H1 (cell line): ENCODE data around the gene ATE1. TPM values are rescaled to one million over a fixed set of nuclear protein-coding genes. Genes with fewer than 3 reads are reported as not detected.

Source experiments
- CTCF ChIA-PET: fragments of 300-600 bp; sonication (Branson Sonifier 250); formaldehyde crosslinking; loops from one replicate; lab custom pipeline; 2021; ENCODE audit not compliant: partially characterized antibody; lab: Charles Lee
- POLR2A ChIA-PET: fragments of 300-600 bp; sonication (Branson Sonifier 250); formaldehyde crosslinking; loops from one replicate; lab custom pipeline; 2021; ENCODE audit warnings: inconsistent platforms; ENCODE audit not compliant: partially characterized antibody; lab: Charles Lee
- DNase-seq, 2 experiments: peaks; one replicate each; pipeline versions ENCODE4 v3.0.0 to v3.0.0-alpha.2; 2010 to 2022; ENCODE audit warnings: low spot score in 2 of 2, low read depth in 1 of 2, mixed read lengths in 1 of 2
- FAIRE-seq: peaks from 2 replicates; lab custom pipeline; 2011; peaks lifted over from hg19 to GRCh38; lab: Jason Lieb, UNC
- H2AFZ ChIP-seq: 2 replicates; pipeline ENCODE4 v1.8.1; 2012; ENCODE audit warnings: low read length, inconsistent platforms
- H2AK5ac ChIP-seq: 2 replicates; pipeline ENCODE4 v1.6.1; 2013; ENCODE audit warnings: low read depth, low read length
- H2BK120ac ChIP-seq: replicated peaks from 2 replicates; pipeline ENCODE3; 2013; ENCODE audit warnings: low read depth, low read length, inconsistent platforms
- H2BK12ac ChIP-seq: 2 replicates; pipeline ENCODE4 v1.6.1; 2013; ENCODE audit warnings: low read depth, low read length
- H2BK15ac ChIP-seq: 2 replicates; pipeline ENCODE4 v1.6.1; 2013; ENCODE audit warnings: low read length
- H2BK20ac ChIP-seq: 2 replicates; pipeline ENCODE4 v1.6.1; 2013; ENCODE audit warnings: low read length
- H2BK5ac ChIP-seq: 2 replicates; pipeline ENCODE4 v1.6.1; 2013; ENCODE audit warnings: low read depth, low read length
- H3K14ac ChIP-seq: 2 replicates; pipeline ENCODE4 v1.6.1; 2013; ENCODE audit warnings: inconsistent platforms; ENCODE audit not compliant: insufficient read length
- H3K18ac ChIP-seq: 2 replicates; pipeline ENCODE4 v1.6.1; 2013; ENCODE audit warnings: low read length; ENCODE audit errors: extremely low read depth
- H3K23ac ChIP-seq: 2 replicates; pipeline ENCODE4 v1.6.1; 2013; ENCODE audit warnings: inconsistent platforms; ENCODE audit not compliant: insufficient read length
- H3K23me2 ChIP-seq: 2 replicates; pipeline ENCODE4 v1.6.1; 2013; ENCODE audit warnings: low read depth, low read length
- H3K27ac ChIP-seq: 2 replicates; pipeline ENCODE4 v1.6.1; 2011; ENCODE audit warnings: low read depth, low read length, inconsistent platforms
- H3K27me3 ChIP-seq, 4 experiments: replicated peaks in 1 of 4; 1 replicate in 1 of 4; 2 replicates in 3 of 4; pipeline versions ENCODE4 v1.6.1 to v1.8.1; 2011 to 2013; ENCODE audit warnings: low read length in 3 of 4, mild to moderate bottlenecking in 3 of 4, inconsistent platforms in 2 of 4, mixed read lengths in 2 of 4, moderate library complexity in 1 of 4; ENCODE audit not compliant: control insufficient read depth in 3 of 4, insufficient read depth in 3 of 4; ENCODE audit errors: extremely low read depth in 1 of 4
- H3K36me3 ChIP-seq, 4 experiments: 2 replicates each; pipeline versions ENCODE4 v1.6.1 to v1.8.1; 2011 to 2013; ENCODE audit warnings: mild to moderate bottlenecking in 4 of 4, low read length in 3 of 4, moderate library complexity in 2 of 4, control low read depth in 1 of 4, inconsistent platforms in 1 of 4; ENCODE audit not compliant: insufficient read depth in 4 of 4, control insufficient read depth in 2 of 4
- H3K4ac ChIP-seq: replicated peaks from 2 replicates; pipeline ENCODE3; 2013; ENCODE audit warnings: low read length, low read depth, mixed read lengths, inconsistent platforms; ENCODE audit not compliant: insufficient read length
- H3K4me1 ChIP-seq, 4 experiments: replicated peaks in 1 of 4; 1 replicate in 1 of 4; 2 replicates in 3 of 4; pipeline versions ENCODE4 v1.6.1 to v1.8.1; 2011 to 2013; ENCODE audit warnings: low read length in 3 of 4, inconsistent platforms in 2 of 4, mixed read lengths in 1 of 4; ENCODE audit not compliant: insufficient read depth in 4 of 4, control insufficient read depth in 3 of 4
- H3K4me2 ChIP-seq, 2 experiments: 2 replicates each; pipeline versions ENCODE4 v1.6.1 to v1.8.1; 2011 to 2013; ENCODE audit warnings: low read depth in 2 of 2, low read length in 2 of 2, control low read depth in 1 of 2, inconsistent platforms in 1 of 2, mild to moderate bottlenecking in 1 of 2; ENCODE audit not compliant: insufficient read depth in 1 of 2
- H3K4me3 ChIP-seq, 4 experiments: fragments of 200-600, 300-600 bp in 1 of 4; sonication (generic), shearing (Covaris generic), sonication (Bioruptor Twin) in 1 of 4; 2 replicates each; pipeline versions ENCODE4 v1.5.1 to v1.8.1; 2011 to 2016; ENCODE audit warnings: low read length in 4 of 4, low read depth in 3 of 4, control low read depth in 2 of 4, inconsistent platforms in 2 of 4, mild to moderate bottlenecking in 2 of 4, mixed read lengths in 1 of 4, moderate library complexity in 1 of 4; ENCODE audit not compliant: insufficient read depth in 2 of 4; ENCODE audit errors: extremely low read depth in 1 of 4
- H3K56ac ChIP-seq: replicated peaks from 2 replicates; pipeline ENCODE3; 2013; ENCODE audit warnings: low read depth, mild to moderate bottlenecking, mixed read lengths, low read length, inconsistent platforms; ENCODE audit not compliant: insufficient read length
- H3K79me1 ChIP-seq: 2 replicates; pipeline ENCODE4 v1.6.1; 2013; ENCODE audit warnings: low read depth, low read length, control low read depth
- H3K79me2 ChIP-seq, 2 experiments: 2 replicates each; pipeline versions ENCODE4 v1.6.1 to v1.8.1; 2012 to 2013; ENCODE audit warnings: low read length in 2 of 2, mild to moderate bottlenecking in 2 of 2, inconsistent platforms in 1 of 2; ENCODE audit not compliant: insufficient read depth in 2 of 2, control insufficient read depth in 1 of 2
- H3K9ac ChIP-seq, 4 experiments: replicated peaks in 1 of 4; 1 replicate in 1 of 4; 2 replicates in 3 of 4; pipeline versions ENCODE4 v1.6.1 to v1.8.1; 2011 to 2013; ENCODE audit warnings: low read depth in 3 of 4, low read length in 3 of 4, control low read depth in 2 of 4, mild to moderate bottlenecking in 2 of 4, moderate library complexity in 2 of 4, inconsistent platforms in 1 of 4; ENCODE audit errors: extremely low read depth in 1 of 4
- H3K9me3 ChIP-seq, 2 experiments: 2 replicates each; pipeline versions ENCODE4 v1.6.1 to v1.8.1; 2012 to 2013; ENCODE audit warnings: mild to moderate bottlenecking in 2 of 2, moderate library complexity in 2 of 2, control low read depth in 1 of 2, inconsistent platforms in 1 of 2, low read depth in 1 of 2, low read length in 1 of 2, mixed read lengths in 1 of 2; ENCODE audit not compliant: insufficient read depth in 2 of 2
- H4K20me1 ChIP-seq, 2 experiments: replicated peaks in 1 of 2; 2 replicates each; pipeline versions ENCODE3 to v1.8.1; 2011 to 2013; ENCODE audit warnings: inconsistent platforms in 2 of 2, low read length in 2 of 2, mild to moderate bottlenecking in 1 of 2; ENCODE audit not compliant: insufficient read depth in 2 of 2, control insufficient read depth in 1 of 2
- H4K5ac ChIP-seq: 2 replicates; pipeline ENCODE4 v1.6.1; 2013; ENCODE audit warnings: low read length, low read depth, mixed read lengths, inconsistent platforms; ENCODE audit not compliant: insufficient read length
- H4K8ac ChIP-seq: 2 replicates; pipeline ENCODE4 v1.8.0; 2013; ENCODE audit warnings: mild to moderate bottlenecking, moderate library complexity, low read length, inconsistent platforms; ENCODE audit not compliant: insufficient read depth; ENCODE audit errors: extremely low read depth
- H4K91ac ChIP-seq: replicated peaks from 2 replicates; pipeline ENCODE3; 2013; ENCODE audit warnings: low read length, mixed read lengths, inconsistent platforms; ENCODE audit not compliant: insufficient read length
- ASH2L ChIP-seq: fragments of 200-600, 300-600 bp; sonication (generic); IDR thresholded peaks from one replicate; pipeline ENCODE4 v1.7.1; 2017; ENCODE audit warnings: low read length
- EZH2 ChIP-seq: fragments of 200-600 bp; sonication (generic); IDR thresholded peaks from 2 replicates; pipeline ENCODE4 v1.7.1; 2012; ENCODE audit warnings: low read depth, mild to moderate bottlenecking, moderate library complexity, low read length, inconsistent platforms; ENCODE audit not compliant: severe bottlenecking
- GTF2F1 ChIP-seq: IDR thresholded peaks from 2 replicates; pipeline ENCODE4 v1.6.1; 2012; ENCODE audit warnings: low read depth, low read length, improper control_type of control experiment, borderline replicate concordance
- HDAC2 ChIP-seq, 2 experiments: fragments of 300-600 bp in 1 of 2; sonication (generic) in 1 of 2; IDR thresholded peaks; 2 replicates each; pipeline ENCODE4 v1.6.1; 2011 to 2012; ENCODE audit warnings: low read depth in 2 of 2, low read length in 2 of 2, mild to moderate bottlenecking in 2 of 2, moderate library complexity in 2 of 2, borderline replicate concordance in 1 of 2, inconsistent platforms in 1 of 2
- SIN3A ChIP-seq, 2 experiments: IDR thresholded peaks in 1 of 2; conservative IDR thresholded peaks in 1 of 2; 2 replicates each; pipeline ENCODE4 v1.6.1; 2011 to 2012; ENCODE audit warnings: low read length in 2 of 2, improper control_type of control experiment in 1 of 2, low read depth in 1 of 2, mild to moderate bottlenecking in 1 of 2
- SIRT6 ChIP-seq: IDR thresholded peaks from one replicate; pipeline ENCODE4 v1.7.1; 2012; ENCODE audit warnings: low read length, inconsistent platforms
- SP2 ChIP-seq: IDR thresholded peaks from 2 replicates; pipeline ENCODE4 v1.6.1; 2012; ENCODE audit warnings: mild to moderate bottlenecking, low read length, inconsistent platforms
- SP4 ChIP-seq: IDR thresholded peaks from 2 replicates; pipeline ENCODE4 v1.6.1; 2012; ENCODE audit warnings: low read length, inconsistent platforms
- WGBS, 2 experiments: shearing (Covaris generic) in 1 of 2; methylation state at CpG; one replicate each; pipeline versions ENCODE4 v1.1.6 to v1.1.7; 2013 to 2015; ENCODE audit warnings: low lambda C conversion rate in 2 of 2, mixed read lengths in 2 of 2, inconsistent platforms in 1 of 2, low coverage in 1 of 2, missing lambda C conversion rate in 1 of 2; ENCODE audit not compliant: insufficient replicate concordance in 2 of 2, insufficient coverage in 1 of 2, insufficient read length in 1 of 2; ENCODE audit errors: extremely low coverage in 1 of 2, missing lambda C conversion rate in 1 of 2; 5-methylcytosine and 5-hydroxymethylcytosine counted together
- polyA plus RNA-seq, 7 experiments: library from polyadenylated mRNA; depleted of rRNA in 3 of 7; stranded (reverse) in 5 of 7; unstranded in 2 of 7; fragments of >200 nt in 5 of 7; fragments of 200-250 nt in 2 of 7; gene quantifications; 1 replicate in 5 of 7; 2 replicates in 1 of 7; 4 replicates in 1 of 7; pipeline versions ENCODE4 v1.2.1 to v1.2.3, GENCODE V29; 2011 to 2013; ENCODE audit warnings: missing spikeins in 2 of 7, mixed read lengths in 2 of 7
- total RNA-seq: library from RNA; stranded (reverse); fragmentation: NEBNext Ultra II Directional; extraction: Animal tissue kit (Norgen Biotek cat#: 25700); gene quantifications from 2 replicates; pipeline ENCODE4 v1.2.1, GENCODE V29; 2021
- TF ChIP-seq, protein P1 (sequence below): IDR thresholded peaks from 2 replicates; pipeline ENCODE4 v1.6.1; 2012; ENCODE audit warnings: inconsistent platforms
- TF ChIP-seq, protein P2 (sequence below), 3 experiments: IDR thresholded peaks; 1 replicate in 2 of 3; 2 replicates in 1 of 3; pipeline versions ENCODE4 v1.5.1 to v1.6.1; 2011; ENCODE audit warnings: low read length in 3 of 3, mild to moderate bottlenecking in 3 of 3, inconsistent platforms in 2 of 3, low read depth in 1 of 3, moderate library complexity in 1 of 3; ENCODE audit not compliant: insufficient read depth in 1 of 3; ENCODE audit errors: control extremely low read depth in 1 of 3

ATE1 gene
- total and polyA plus RNA-seq, 2 of the 8 experiments (the other 6 are each of a cell fraction or from before 2014, with no cell fraction given), result 8.8 to 26.9 TPM

DNA sequence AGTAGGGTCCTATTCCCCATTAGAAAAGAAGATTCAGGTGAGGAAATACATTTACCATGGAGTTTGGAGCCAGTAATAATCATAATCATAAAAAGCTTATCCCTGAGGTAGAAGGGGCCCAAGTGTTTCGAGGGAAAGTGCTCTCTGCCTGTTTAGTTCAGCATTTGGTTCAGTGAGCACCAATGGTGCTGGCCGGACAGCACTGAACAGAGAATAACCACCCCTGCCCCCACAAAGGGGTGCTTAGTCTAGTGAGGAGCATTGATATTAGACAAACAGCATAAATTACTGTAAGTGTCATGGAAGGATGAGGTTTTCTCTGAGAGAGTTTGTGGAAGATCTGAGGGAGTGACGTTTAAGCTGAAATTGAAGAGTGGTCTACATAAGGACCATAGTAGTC, 21.6 kb upstream of the ATE1 start:
- Histone ChIP-seq H3K4me2 (no peak overlapping the region), H3K4ac (no peak overlapping the region), H2BK120ac (no peak overlapping the region), H2BK15ac (no peak overlapping the region), H3K9me3 (no peaks in the 10 kb centered on the region), H3K23me2 (no peaks in the 10 kb centered on the region), H2BK20ac (no peak overlapping the region), H3K18ac (no peak overlapping the region), H3K79me2 (no peaks in the 10 kb centered on the region), H3K14ac (no peak overlapping the region), H3K23ac (no peak overlapping the region), H2AK5ac (no peak overlapping the region), H2BK12ac (no peak overlapping the region), H4K5ac (no peak overlapping the region), H4K20me1 (no peaks in the 10 kb centered on the region), H3K9ac (no peak overlapping the region), H3K27me3 (no peaks in the 10 kb centered on the region), H4K8ac (no peak overlapping the region), H2BK5ac (no peak overlapping the region), H3K79me1 (no peaks in the 10 kb centered on the region), H3K27ac (no peak overlapping the region), H3K56ac (no peak overlapping the region), H3K36me3 (0 out of 8 replicates have a peak, but pooled peaks cover 0 to 3% (median 0%) of the 10 kb centered on the region in 4 experiments), H3K4me1 (no peaks in the 10 kb centered on the region; a peak in 1 of 7 replicates), H4K91ac (no peak overlapping the region), H2AFZ (no peak overlapping the region), H3K4me3 (no peak overlapping the region)
- FAIRE-seq (no peak), DNase-seq (no peak)
- 62% methylated on average over 3 of the region's 3 CpGs; no CpG with 5 or more reads in 1 of the 2 experiments for WGBS, 2 experiments
- ChIA-PET POLR2A (interaction anchor here (3.9 kb wide), 1 partner anchor 21 kb away, joined by 17 read pairs; the partner anchor contains the start of gene ATE1), CTCF (interaction anchor here (0.7 to 1.2 kb wide), 2 partner anchors 28 to 1349 kb away, joined by 3 to 7 read pairs; no protein-coding TSS in a partner anchor)
- TF ChIP-seq, protein P1, sequence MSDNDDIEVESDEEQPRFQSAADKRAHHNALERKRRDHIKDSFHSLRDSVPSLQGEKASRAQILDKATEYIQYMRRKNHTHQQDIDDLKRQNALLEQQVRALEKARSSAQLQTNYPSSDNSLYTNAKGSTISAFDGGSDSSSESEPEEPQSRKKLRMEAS, result no peak
- TF ChIP-seq HDAC2 (IDR thresholded peaks at IDR 0.05; ENCODE audit: borderline replicate concordance in 1 of 2, low read depth in 2 of 2, low read length in 2 of 2) (no peak), SIRT6 (no peak), SP4 (no peak), EZH2 (no peak), SIN3A (conservative IDR thresholded peaks at IDR 0.05 in 1 of 2, IDR thresholded peaks at IDR 0.05 in 1 of 2; ENCODE audit: low read depth in 1 of 2, low read length in 2 of 2) (no peak), SP2 (no peak), GTF2F1 (no peak), ASH2L (no peak)
- TF ChIP-seq, protein P2, sequence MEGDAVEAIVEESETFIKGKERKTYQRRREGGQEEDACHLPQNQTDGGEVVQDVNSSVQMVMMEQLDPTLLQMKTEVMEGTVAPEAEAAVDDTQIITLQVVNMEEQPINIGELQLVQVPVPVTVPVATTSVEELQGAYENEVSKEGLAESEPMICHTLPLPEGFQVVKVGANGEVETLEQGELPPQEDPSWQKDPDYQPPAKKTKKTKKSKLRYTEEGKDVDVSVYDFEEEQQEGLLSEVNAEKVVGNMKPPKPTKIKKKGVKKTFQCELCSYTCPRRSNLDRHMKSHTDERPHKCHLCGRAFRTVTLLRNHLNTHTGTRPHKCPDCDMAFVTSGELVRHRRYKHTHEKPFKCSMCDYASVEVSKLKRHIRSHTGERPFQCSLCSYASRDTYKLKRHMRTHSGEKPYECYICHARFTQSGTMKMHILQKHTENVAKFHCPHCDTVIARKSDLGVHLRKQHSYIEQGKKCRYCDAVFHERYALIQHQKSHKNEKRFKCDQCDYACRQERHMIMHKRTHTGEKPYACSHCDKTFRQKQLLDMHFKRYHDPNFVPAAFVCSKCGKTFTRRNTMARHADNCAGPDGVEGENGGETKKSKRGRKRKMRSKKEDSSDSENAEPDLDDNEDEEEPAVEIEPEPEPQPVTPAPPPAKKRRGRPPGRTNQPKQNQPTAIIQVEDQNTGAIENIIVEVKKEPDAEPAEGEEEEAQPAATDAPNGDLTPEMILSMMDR (IDR thresholded peaks at IDR 0.05; ENCODE audit: control extremely low read depth in 1 of 3, insufficient read depth in 1 of 3, low read depth in 1 of 3, low read length in 3 of 3), result no peak
